ENCODE data around the gene ANKRD62.

Gene ANKRD62

GRCh38 chr18:12059334-12060181 is 34.1 kb upstream of the ANKRD62 start:
- Histone ChIP-seq H3K4me1 (ENCODE audit: insufficient read depth, low read length) (no peaks in the 10 kb centered on the region), H3K27ac (ENCODE audit: low read length) (no peak overlapping the region), H3K4me3 (ENCODE audit: low read depth in 1 of 2, low read length in 2 of 2) (no peak overlapping the region), H3K9ac (ENCODE audit: low read depth, low read length) (no peak overlapping the region), H3K4me2 (ENCODE audit: insufficient read depth, low read length) (no peak overlapping the region), H3K36me3 (ENCODE audit: insufficient read depth, low read length) (no peaks in the 10 kb centered on the region), H3K9me3 (ENCODE audit: insufficient read depth, low read length, severe bottlenecking) (no peaks in the 10 kb centered on the region), H3K79me2 (ENCODE audit: insufficient read depth, low read length) (no peaks in the 10 kb centered on the region), H2AFZ (ENCODE audit: low read depth, low read length) (no peak overlapping the region), H3K27me3 (ENCODE audit: insufficient read depth, low read length, poor library complexity) (peaks cover 6% of the 10 kb centered on the region), H4K20me1 (ENCODE audit: insufficient read depth, low read length) (no peaks in the 10 kb centered on the region)
- ATAC-seq (ENCODE audit: insufficient read depth, low read depth) (peak; percentile 37; the same call in 1 of the 3 replicates), DNase-seq (no peak)
- TF ChIP-seq CTCF (IDR thresholded peaks at IDR 0.05; ENCODE audit: borderline replicate concordance, extremely low read depth, low read length, poor library complexity, severe bottlenecking) (no peak), EZH2 (IDR thresholded peaks at IDR 0.05; ENCODE audit: borderline replicate concordance, low read depth, low read length, severe bottlenecking) (no peak)

- DNase-seq (no peak), ATAC-seq (ENCODE audit: insufficient read depth, low read depth) (no peak)
- no peak overlapping the region for H2AFZ ChIP-seq (ENCODE audit: low read depth, low read length)
Observed at GRCh38 chr18:12060182-12060870, 33.3 kb upstream of the ANKRD62 start.

GRCh38 chr18:12061685-12062084 is 32.0 kb upstream of the ANKRD62 start:
- DNase-seq, result no peak
- no peak overlapping the region for H3K4me2 ChIP-seq (ENCODE audit: insufficient read depth, low read length)

More at GRCh38 chr18:12060182-12060870, 33.3 kb upstream of the ANKRD62 start:
- Histone ChIP-seq H3K36me3 (ENCODE audit: insufficient read depth, low read length) (no peaks in the 10 kb centered on the region), H3K4me3 (ENCODE audit: low read depth in 1 of 2, low read length in 2 of 2) (no peak overlapping the region), H3K4me2 (ENCODE audit: insufficient read depth, low read length) (no peak overlapping the region), H3K27me3 (ENCODE audit: insufficient read depth, low read length, poor library complexity) (peaks cover 5% of the 10 kb centered on the region), H3K9ac (ENCODE audit: low read depth, low read length) (no peak overlapping the region), H3K9me3 (ENCODE audit: insufficient read depth, low read length, severe bottlenecking) (no peaks in the 10 kb centered on the region), H3K79me2 (ENCODE audit: insufficient read depth, low read length) (no peaks in the 10 kb centered on the region), H3K4me1 (ENCODE audit: insufficient read depth, low read length) (no peaks in the 10 kb centered on the region), H4K20me1 (ENCODE audit: insufficient read depth, low read length) (no peaks in the 10 kb centered on the region), H3K27ac (ENCODE audit: low read length) (no peak overlapping the region)
- TF ChIP-seq CTCF (IDR thresholded peaks at IDR 0.05; ENCODE audit: borderline replicate concordance, extremely low read depth, low read length, poor library complexity, severe bottlenecking) (no peak), EZH2 (IDR thresholded peaks at IDR 0.05; ENCODE audit: borderline replicate concordance, low read depth, low read length, severe bottlenecking) (no peak)

More at GRCh38 chr18:12061685-12062084, 32.0 kb upstream of the ANKRD62 start:
- Histone ChIP-seq H3K4me1 (ENCODE audit: insufficient read depth, low read length) (no peaks in the 10 kb centered on the region), H2AFZ (ENCODE audit: low read depth, low read length) (no peak overlapping the region), H3K79me2 (ENCODE audit: insufficient read depth, low read length) (no peaks in the 10 kb centered on the region), H3K4me3 (ENCODE audit: low read depth in 1 of 2, low read length in 2 of 2) (no peak overlapping the region), H3K9ac (ENCODE audit: low read depth, low read length) (no peak overlapping the region), H3K27ac (ENCODE audit: low read length) (no peak overlapping the region), H3K36me3 (ENCODE audit: insufficient read depth, low read length) (no peaks in the 10 kb centered on the region), H3K27me3 (ENCODE audit: insufficient read depth, low read length, poor library complexity) (peaks cover 5% of the 10 kb centered on the region), H3K9me3 (ENCODE audit: insufficient read depth, low read length, severe bottlenecking) (no peaks in the 10 kb centered on the region), H4K20me1 (ENCODE audit: insufficient read depth, low read length) (no peaks in the 10 kb centered on the region)
- ATAC-seq (ENCODE audit: insufficient read depth, low read depth), result no peak
- TF ChIP-seq EZH2 (IDR thresholded peaks at IDR 0.05; ENCODE audit: borderline replicate concordance, low read depth, low read length, severe bottlenecking) (no peak), CTCF (IDR thresholded peaks at IDR 0.05; ENCODE audit: borderline replicate concordance, extremely low read depth, low read length, poor library complexity, severe bottlenecking) (no peak)

Measured in DND-41 (cell line).